ENCODE results near the gene KL. TPM values are rescaled to one million over a fixed set of nuclear protein-coding genes. Genes with fewer than 3 reads are reported as not detected.

KL gene
- total RNA-seq, 4 donors from 2014 or later, result 1.3 to 1.6 (median 1.4) TPM

DNA sequence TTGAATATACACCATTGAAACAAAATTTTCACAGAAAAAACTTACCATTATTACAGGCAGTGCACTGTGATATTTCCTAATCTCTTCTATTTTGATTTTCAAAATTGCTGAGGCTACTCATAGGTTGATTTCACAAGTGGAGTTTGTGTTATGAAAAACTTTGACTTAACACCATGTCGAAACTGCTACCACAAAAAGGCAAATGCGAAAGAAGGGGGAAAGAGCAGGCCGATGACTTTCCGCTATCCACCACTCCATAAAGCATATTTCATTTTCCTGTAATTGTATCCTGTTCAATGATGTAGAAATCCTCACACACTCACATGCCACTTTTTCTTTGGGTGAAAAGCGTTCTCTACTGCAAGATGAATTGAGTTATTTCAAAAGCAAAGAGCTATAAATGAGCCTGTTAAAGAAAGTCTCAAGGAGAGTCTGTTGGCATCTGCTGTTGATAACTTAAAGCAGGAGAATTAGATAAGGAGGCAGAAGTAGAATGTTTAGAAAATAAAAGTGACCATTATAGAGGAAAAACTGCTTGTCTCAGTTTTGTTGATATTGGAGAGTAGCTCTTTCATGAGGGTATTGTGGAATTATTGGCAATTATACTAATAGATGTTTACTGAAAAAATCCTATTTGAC, 18.8 kb downstream of the KL start:
- Histone ChIP-seq H3K27me3 (no peaks in the 10 kb centered on the region), H3K27ac (no peak overlapping the region), H3K4me1 (peaks cover 0 to 7% of the 10 kb centered on the region in 2 donors), H3K36me3 (no peaks in the 10 kb centered on the region), H3K9me3 (no peaks in the 10 kb centered on the region), H3K4me3 (no peak overlapping the region)
- DNase-seq (no peak), ATAC-seq (no peak)
- in situ Hi-C loops (cut with MboI; ENCODE audit: low sequenced_read_pairs in 4 of 4) (no loop called here), intact Hi-C loops (cut with DNase I; ENCODE audit: low total_unique reads) (no loop called here)
- TF ChIP-seq CTCF (IDR thresholded peaks at IDR 0.05 in 4 of 5, conservative IDR thresholded peaks at IDR 0.05 in 1 of 5), result no peak

- in situ Hi-C loops (cut with MboI; ENCODE audit: low sequenced_read_pairs in 4 of 4), result no loop called here
- intact Hi-C loops (cut with DNase I; ENCODE audit: low total_unique reads), result no loop called here
- H3K27me3 ChIP-seq, result no peaks in the 10 kb centered on the region
These were observed 21.4 kb downstream of the KL start for GRCh38 chr13:33037673-33038072.

DNA sequence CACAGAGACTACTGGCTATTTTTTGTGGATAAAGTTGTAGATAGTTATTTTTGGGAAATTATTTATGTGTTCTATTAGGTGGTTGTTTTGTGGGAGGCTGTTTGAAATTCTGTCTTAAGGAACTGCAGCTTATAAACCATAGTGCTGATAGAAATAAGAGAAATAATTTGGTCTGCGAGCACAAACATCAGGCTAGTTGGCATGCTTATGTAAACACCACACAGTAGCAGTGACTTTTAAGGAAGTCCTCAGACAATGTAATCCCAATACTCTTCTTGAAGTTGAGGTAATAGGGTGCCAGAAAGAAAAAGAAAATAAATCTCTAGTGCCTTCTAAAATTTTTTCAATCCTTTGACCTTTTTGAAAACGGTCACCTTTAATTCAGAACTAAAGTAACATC, 23.9 kb downstream of the KL start:
- peak overlapping the region in 1 of 4 donors; percentile 36 for H3K27ac ChIP-seq
- no peaks in the 10 kb centered on the region for H3K36me3 ChIP-seq
- H3K27me3 ChIP-seq, result no peaks in the 10 kb centered on the region
- no peaks in the 10 kb centered on the region for H3K9me3 ChIP-seq
- DNase-seq (no peak), ATAC-seq (no peak)
- in situ Hi-C loops (cut with MboI; ENCODE audit: low sequenced_read_pairs in 4 of 4) (no loop called here), intact Hi-C loops (cut with DNase I; ENCODE audit: low total_unique reads) (no loop called here)
- no peak overlapping the region for H3K4me3 ChIP-seq
- no peak for TF ChIP-seq POLR2A (IDR thresholded peaks at IDR 0.05)
- no peak for TF ChIP-seq CTCF (IDR thresholded peaks at IDR 0.05 in 4 of 5, conservative IDR thresholded peaks at IDR 0.05 in 1 of 5)
- H3K4me1 ChIP-seq, result peaks cover 0 to 7% of the 10 kb centered on the region in 2 donors

More at GRCh38 chr13:33037673-33038072, 21.4 kb downstream of the KL start:
- H3K9me3 ChIP-seq, result no peaks in the 10 kb centered on the region
- no peak overlapping the region for H3K27ac ChIP-seq
- H3K4me1 ChIP-seq, result peaks cover 0 to 7% of the 10 kb centered on the region in 2 donors
- ATAC-seq, result no peak
- H3K4me3 ChIP-seq, result no peak overlapping the region
- TF ChIP-seq POLR2A (IDR thresholded peaks at IDR 0.05) (no peak), CTCF (IDR thresholded peaks at IDR 0.05 in 4 of 5, conservative IDR thresholded peaks at IDR 0.05 in 1 of 5) (no peak)
- no peak for DNase-seq
- H3K36me3 ChIP-seq, result no peaks in the 10 kb centered on the region

GRCh38 chr13:33045851-33046592, 29.8 kb downstream of the KL start:
- TF ChIP-seq CTCF (IDR thresholded peaks at IDR 0.05 in 4 of 5, conservative IDR thresholded peaks at IDR 0.05 in 1 of 5) (no peak), POLR2A (IDR thresholded peaks at IDR 0.05) (no peak)
- no peak overlapping the region for H3K4me3 ChIP-seq
- no peaks in the 10 kb centered on the region for H3K36me3 ChIP-seq
- H3K9me3 ChIP-seq, result no peaks in the 10 kb centered on the region
- H3K4me1 ChIP-seq, result no peaks in the 10 kb centered on the region
- in situ Hi-C loops (cut with MboI; ENCODE audit: low sequenced_read_pairs in 4 of 4), result no loop called here
- DNase-seq, result no peak
- no peaks in the 10 kb centered on the region for H3K27me3 ChIP-seq
- ATAC-seq, result no peak
- intact Hi-C loops (cut with DNase I; ENCODE audit: low total_unique reads), result no loop called here
- H3K27ac ChIP-seq, result no peak overlapping the region

Data from gastrocnemius medialis (tissue), 4 donors.